Hepatocyte (in vitro differentiated cells): ENCODE measurements around the gene CRISPLD2.

Source experiments
- CTCF ChIP-seq: fragments of 200-600 bp; sonication (generic); IDR thresholded peaks from 2 replicates; pipeline ENCODE4 v1.5.1; 2016; ENCODE audit warnings: antibody characterized with exemption, mild to moderate bottlenecking; ENCODE audit not compliant: poor library complexity
- EZH2 ChIP-seq: fragments of 200-600 bp; sonication (generic); IDR thresholded peaks from 2 replicates; pipeline ENCODE4 v1.6.1; 2016; ENCODE audit warnings: antibody characterized with exemption, mild to moderate bottlenecking, borderline replicate concordance
- EZH2phosphoT487 ChIP-seq: fragments of 200-600 bp; sonication (generic); IDR thresholded peaks from one replicate; pipeline ENCODE4 v1.6.1; 2018; ENCODE audit warnings: antibody characterized with exemption, mild to moderate bottlenecking, low read depth, moderate library complexity; ENCODE audit not compliant: unreplicated experiment, severe bottlenecking

- no peak for TF ChIP-seq CTCF
- no peak for TF ChIP-seq EZH2
- TF ChIP-seq EZH2phosphoT487: no peak
Observed at GRCh38 chr16:84890427-84890826, 70.6 kb downstream of the CRISPLD2 start.
